ENCODE results near the gene UFL1. TPM values are rescaled to one million over a fixed set of nuclear protein-coding genes. Genes with fewer than 3 reads are reported as not detected.

Gene UFL1
- total and polyA plus RNA-seq, 2 donors (not counting 3 experiments of a cell fraction or from before 2014, with no cell fraction given) = 3.4 to 18.3 TPM

DNA sequence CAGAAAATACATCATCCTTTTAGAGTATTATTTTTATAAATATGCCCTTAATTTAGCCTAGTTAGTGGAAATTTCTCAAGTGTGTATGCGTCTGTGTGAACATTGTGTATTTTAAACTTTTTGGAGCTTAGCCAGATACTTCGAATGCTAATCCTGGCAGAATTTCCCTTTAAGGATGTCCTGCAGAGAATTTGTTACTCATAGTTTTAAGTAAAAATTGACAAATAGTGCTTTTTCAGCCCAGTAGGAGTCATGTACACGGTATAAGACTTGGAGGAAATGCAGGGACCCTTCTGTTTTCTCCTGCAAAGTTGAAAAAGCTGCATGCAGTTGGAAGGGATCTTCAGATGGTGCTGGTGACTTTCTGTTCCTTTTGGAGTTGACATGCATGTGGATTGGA lies 41.3 kb downstream of the UFL1 start, which contains the start of gene FHL5:
Gene FHL5, plus strand, starts transcription at position 243 of the 400 bp plus-strand sequence. CDS start 40,486 bp downstream, outside the sequence.
- no peak within 1 kb of the TSS for H3K9ac ChIP-seq (replicated peaks; ENCODE audit: extremely low read depth, insufficient read depth, low read length)
- POLR2A ChIA-PET = no interaction called here
- H3K4me3 ChIP-seq (replicated peaks in 1 of 3; ENCODE audit: insufficient read depth in 1 of 3, low read depth in 1 of 3, low read length in 3 of 3) = no peak within 1 kb of the TSS
- no peaks in the 10 kb centered on the region for H4K20me1 ChIP-seq (replicated peaks; ENCODE audit: control insufficient read depth, extremely low read depth, insufficient read depth, low read length)
- no peak within 1 kb of the TSS for H2AFZ ChIP-seq (ENCODE audit: low read depth, low read length)
- H3K9me3 ChIP-seq (replicated peaks; ENCODE audit: control insufficient read depth, insufficient read depth, low read length) = no peaks in the 10 kb centered on the region
- FAIRE-seq (no peak), DNase-seq (ENCODE audit: low read depth, low spot score) (no peak)
- dilution Hi-C loops (cut with MboI; ENCODE audit: extremely low pct_ligation_motif_present, low sequenced_read_pairs) (no loop called here), intact Hi-C loops (cut with micrococcal nuclease) (no loop called here)
- no peaks in the 10 kb centered on the region for H3K36me3 ChIP-seq (ENCODE audit: control insufficient read depth in 2 of 2, extremely low read depth in 1 of 2, insufficient read depth in 2 of 2, low read length in 2 of 2)
- BruUV-seq (replicated peaks) = no TSS peak
- H3K4me1 ChIP-seq (ENCODE audit: control insufficient read depth, extremely low read depth, insufficient read depth, low read length) = no peaks in the 10 kb centered on the region
- TF ChIP-seq, protein P1, sequence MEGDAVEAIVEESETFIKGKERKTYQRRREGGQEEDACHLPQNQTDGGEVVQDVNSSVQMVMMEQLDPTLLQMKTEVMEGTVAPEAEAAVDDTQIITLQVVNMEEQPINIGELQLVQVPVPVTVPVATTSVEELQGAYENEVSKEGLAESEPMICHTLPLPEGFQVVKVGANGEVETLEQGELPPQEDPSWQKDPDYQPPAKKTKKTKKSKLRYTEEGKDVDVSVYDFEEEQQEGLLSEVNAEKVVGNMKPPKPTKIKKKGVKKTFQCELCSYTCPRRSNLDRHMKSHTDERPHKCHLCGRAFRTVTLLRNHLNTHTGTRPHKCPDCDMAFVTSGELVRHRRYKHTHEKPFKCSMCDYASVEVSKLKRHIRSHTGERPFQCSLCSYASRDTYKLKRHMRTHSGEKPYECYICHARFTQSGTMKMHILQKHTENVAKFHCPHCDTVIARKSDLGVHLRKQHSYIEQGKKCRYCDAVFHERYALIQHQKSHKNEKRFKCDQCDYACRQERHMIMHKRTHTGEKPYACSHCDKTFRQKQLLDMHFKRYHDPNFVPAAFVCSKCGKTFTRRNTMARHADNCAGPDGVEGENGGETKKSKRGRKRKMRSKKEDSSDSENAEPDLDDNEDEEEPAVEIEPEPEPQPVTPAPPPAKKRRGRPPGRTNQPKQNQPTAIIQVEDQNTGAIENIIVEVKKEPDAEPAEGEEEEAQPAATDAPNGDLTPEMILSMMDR (IDR thresholded peaks at IDR 0.05; ENCODE audit: extremely low read depth in 1 of 2, insufficient read depth in 1 of 2, low read depth in 1 of 2, low read length in 2 of 2) = no peak
- TF ChIP-seq MAX (IDR thresholded peaks at IDR 0.05; ENCODE audit: insufficient read depth, insufficient read length) = no peak
- TF ChIP-seq POLR2A (IDR thresholded peaks at IDR 0.05; ENCODE audit: low read depth, low read length) = no peak
- no peak for TF ChIP-seq MYC (IDR thresholded peaks at IDR 0.05; ENCODE audit: low read depth, low read length)
- TF ChIP-seq POLR2AphosphoS5 (IDR thresholded peaks at IDR 0.05; ENCODE audit: insufficient read depth, low read depth, low read length) = no peak
- TF ChIP-seq JUN (IDR thresholded peaks at IDR 0.05; ENCODE audit: borderline replicate concordance, insufficient read depth, insufficient read length, low read depth) = no peak
- TF ChIP-seq FOS (IDR thresholded peaks at IDR 0.05; ENCODE audit: borderline replicate concordance, insufficient read depth, low read length) = no peak
- TF ChIP-seq GATA2 (IDR thresholded peaks at IDR 0.05; ENCODE audit: insufficient read depth, insufficient read length, low read depth, low read length) = no peak
- TF ChIP-seq EZH2 (IDR thresholded peaks at IDR 0.05; ENCODE audit: borderline replicate concordance, low read depth, low read length, severe bottlenecking) = no peak
- H3K4me2 ChIP-seq (ENCODE audit: insufficient read depth, low read length) = no peak within 1 kb of the TSS
- CTCF ChIA-PET = no interaction called here
- no peaks in the 10 kb centered on the region for H3K9me1 ChIP-seq (replicated peaks; ENCODE audit: control insufficient read depth, extremely low read depth, insufficient read depth, low read length)
- no peaks in the 10 kb centered on the region for H3K79me2 ChIP-seq (ENCODE audit: control insufficient read depth, insufficient read depth, low read length)
- no peak within 1 kb of the TSS for H3K27ac ChIP-seq (ENCODE audit: insufficient read depth, low read depth, low read length)
- no peaks in the 10 kb centered on the region for H3K27me3 ChIP-seq (ENCODE audit: control insufficient read depth in 2 of 2, insufficient read depth in 2 of 2, low read length in 2 of 2)

Data from endothelial cell of umbilical vein (primary cell).